Measurements from ENCODE around the gene HMGN4.

GRCh38 chr6:26588965-26589364 is 50.8 kb downstream of the HMGN4 start:
- TF ChIP-seq FOXM1 (IDR thresholded peaks at IDR 0.05; ENCODE audit: borderline replicate concordance), result no peak
- no peak for TF ChIP-seq SUZ12 (IDR thresholded peaks at IDR 0.05)
- TF ChIP-seq CTBP1 (IDR thresholded peaks at IDR 0.05; ENCODE audit: borderline replicate concordance), result no peak
- TF ChIP-seq SP1 (IDR thresholded peaks at IDR 0.05), result no peak
- no peak for TF ChIP-seq BHLHE40 (IDR thresholded peaks at IDR 0.05; ENCODE audit: borderline replicate concordance)
- no peak for TF ChIP-seq LEF1 (IDR thresholded peaks at IDR 0.05; ENCODE audit: borderline replicate concordance)
